Measurements from ENCODE around the gene NARF.
"Not testable (repeated sequence)": the region's sequence is repeated elsewhere in the genome, so short reads cannot be mapped to it uniquely, and the experiment has no call there.

DNA sequence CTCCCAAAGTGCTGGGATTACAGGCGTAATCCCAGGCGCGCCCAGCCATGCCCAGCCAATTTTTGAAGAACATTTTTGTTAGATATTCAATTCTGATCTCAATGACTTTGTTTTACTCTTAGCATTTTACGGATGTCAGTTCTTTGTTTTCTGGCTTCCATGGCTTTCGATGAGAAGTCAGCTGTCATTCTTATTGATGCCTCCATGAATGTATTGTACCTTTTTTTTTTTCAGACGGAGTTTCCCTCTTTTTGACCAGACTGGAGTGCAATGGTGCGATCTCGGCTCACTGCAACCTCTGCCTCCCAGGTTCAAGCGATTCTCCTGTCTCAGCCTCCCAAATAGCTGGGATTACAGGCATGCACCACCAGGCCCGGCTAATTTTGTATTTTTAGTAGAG, 55.3 kb downstream of the NARF start:
- TF ChIP-seq, protein P1, sequence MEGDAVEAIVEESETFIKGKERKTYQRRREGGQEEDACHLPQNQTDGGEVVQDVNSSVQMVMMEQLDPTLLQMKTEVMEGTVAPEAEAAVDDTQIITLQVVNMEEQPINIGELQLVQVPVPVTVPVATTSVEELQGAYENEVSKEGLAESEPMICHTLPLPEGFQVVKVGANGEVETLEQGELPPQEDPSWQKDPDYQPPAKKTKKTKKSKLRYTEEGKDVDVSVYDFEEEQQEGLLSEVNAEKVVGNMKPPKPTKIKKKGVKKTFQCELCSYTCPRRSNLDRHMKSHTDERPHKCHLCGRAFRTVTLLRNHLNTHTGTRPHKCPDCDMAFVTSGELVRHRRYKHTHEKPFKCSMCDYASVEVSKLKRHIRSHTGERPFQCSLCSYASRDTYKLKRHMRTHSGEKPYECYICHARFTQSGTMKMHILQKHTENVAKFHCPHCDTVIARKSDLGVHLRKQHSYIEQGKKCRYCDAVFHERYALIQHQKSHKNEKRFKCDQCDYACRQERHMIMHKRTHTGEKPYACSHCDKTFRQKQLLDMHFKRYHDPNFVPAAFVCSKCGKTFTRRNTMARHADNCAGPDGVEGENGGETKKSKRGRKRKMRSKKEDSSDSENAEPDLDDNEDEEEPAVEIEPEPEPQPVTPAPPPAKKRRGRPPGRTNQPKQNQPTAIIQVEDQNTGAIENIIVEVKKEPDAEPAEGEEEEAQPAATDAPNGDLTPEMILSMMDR (optimal IDR thresholded peaks at IDR 0.05 in 1 of 3, IDR thresholded peaks at IDR 0.05 in 1 of 3, conservative IDR thresholded peaks at IDR 0.05 in 1 of 3; ENCODE audit: extremely low read depth in 1 of 3, insufficient read depth in 2 of 3, low read length in 3 of 3): not testable (repeated sequence)
- not testable (repeated sequence) for TF ChIP-seq EZH2 (IDR thresholded peaks at IDR 0.05; ENCODE audit: low read length)

All from keratinocyte (primary cell).